AG09309 (cell line): ENCODE results near the gene PECR.

Experiments used
- DNase-seq: peaks from one replicate; pipeline ENCODE4 v3.0.0-alpha.2; 2010; ENCODE audit warnings: low read depth
- H3K4me3 ChIP-seq: 2 replicates; pipeline ENCODE4 v1.5.1; 2011; ENCODE audit warnings: mild to moderate bottlenecking, low read depth, low read length, moderate library complexity; ENCODE audit not compliant: control insufficient read depth
- TF ChIP-seq, protein P1 (sequence below): IDR thresholded peaks from 2 replicates; pipeline ENCODE4 v1.5.1; 2011; ENCODE audit warnings: mild to moderate bottlenecking, low read depth, low read length, inconsistent platforms; ENCODE audit not compliant: insufficient read depth, control insufficient read depth; ENCODE audit errors: missing control alignments

Gene PECR

DNA sequence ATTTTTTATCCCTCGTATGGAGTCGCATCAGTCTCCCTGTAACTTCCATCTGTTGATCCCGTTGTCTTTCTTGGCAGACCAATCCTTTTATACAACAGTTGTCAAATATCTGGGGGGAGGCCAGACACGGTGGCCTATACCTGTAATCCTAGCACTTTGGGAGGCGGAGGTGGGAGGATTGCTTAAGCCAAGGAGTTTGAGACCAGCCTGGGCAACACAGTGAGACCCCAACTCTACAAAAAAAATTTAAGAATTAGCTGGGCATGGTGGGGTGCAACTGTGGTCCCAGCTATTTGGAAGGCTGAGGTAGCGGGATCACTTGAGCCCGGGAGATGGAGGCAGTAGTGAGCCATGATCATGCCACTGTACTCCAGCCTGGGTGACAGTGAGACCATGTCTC is 29.5 kb upstream of the PECR start:
- DNase-seq, result no peak
- H3K4me3 ChIP-seq, result no peak overlapping the region
- TF ChIP-seq, protein P1, sequence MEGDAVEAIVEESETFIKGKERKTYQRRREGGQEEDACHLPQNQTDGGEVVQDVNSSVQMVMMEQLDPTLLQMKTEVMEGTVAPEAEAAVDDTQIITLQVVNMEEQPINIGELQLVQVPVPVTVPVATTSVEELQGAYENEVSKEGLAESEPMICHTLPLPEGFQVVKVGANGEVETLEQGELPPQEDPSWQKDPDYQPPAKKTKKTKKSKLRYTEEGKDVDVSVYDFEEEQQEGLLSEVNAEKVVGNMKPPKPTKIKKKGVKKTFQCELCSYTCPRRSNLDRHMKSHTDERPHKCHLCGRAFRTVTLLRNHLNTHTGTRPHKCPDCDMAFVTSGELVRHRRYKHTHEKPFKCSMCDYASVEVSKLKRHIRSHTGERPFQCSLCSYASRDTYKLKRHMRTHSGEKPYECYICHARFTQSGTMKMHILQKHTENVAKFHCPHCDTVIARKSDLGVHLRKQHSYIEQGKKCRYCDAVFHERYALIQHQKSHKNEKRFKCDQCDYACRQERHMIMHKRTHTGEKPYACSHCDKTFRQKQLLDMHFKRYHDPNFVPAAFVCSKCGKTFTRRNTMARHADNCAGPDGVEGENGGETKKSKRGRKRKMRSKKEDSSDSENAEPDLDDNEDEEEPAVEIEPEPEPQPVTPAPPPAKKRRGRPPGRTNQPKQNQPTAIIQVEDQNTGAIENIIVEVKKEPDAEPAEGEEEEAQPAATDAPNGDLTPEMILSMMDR, result no peak

DNA sequence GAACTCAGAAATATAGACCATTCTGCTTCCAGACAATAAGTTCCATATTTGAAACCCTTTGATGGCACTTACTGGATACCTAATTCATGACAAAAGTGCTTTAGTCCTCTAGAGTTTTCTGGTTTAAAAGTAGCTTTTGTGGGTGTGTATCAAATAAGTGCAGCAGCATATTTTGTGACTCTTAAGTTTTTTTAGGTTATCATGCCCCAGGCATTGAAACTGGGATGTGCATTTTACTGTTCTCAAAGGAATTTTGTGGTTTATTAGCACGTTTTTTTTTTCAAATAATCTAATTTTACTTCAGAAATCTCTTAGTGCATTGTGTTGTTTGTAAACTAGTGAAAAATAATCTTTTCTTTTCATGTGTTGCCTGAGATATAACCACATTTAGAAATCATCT is 29.0 kb upstream of the PECR start:
- TF ChIP-seq, protein P1, result no peak
- DNase-seq, result no peak

DNA sequence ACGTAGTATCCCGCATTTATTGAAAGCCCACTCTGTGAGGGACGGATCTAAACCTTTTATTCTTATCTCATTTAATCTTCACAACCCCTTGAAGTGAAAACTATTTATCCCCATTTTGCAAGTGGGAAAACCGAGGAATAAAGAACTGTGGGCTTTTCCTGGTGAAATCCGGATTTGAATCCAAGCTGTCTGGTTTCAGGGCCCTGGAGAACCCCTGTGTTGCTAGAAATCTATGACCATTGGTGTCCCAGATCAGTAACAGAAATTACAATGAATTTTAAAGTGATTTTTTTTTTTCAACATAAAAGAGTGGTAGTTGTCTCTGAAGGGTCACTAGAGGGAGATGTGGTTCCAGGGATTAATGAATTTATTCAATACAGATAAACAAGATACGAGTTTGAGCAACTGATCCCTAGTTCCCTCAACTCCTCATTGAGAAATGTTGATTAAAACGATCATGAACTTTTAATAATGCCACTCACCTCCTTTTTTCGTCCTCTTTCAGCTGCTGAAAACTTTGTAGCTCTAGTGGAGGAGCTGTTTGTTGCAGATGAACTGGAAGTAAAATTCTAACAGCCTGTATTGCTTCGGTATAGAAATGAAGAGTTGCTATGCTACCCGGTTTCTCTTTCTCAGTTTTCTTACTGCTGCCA is 28.5 kb upstream of the PECR start:
- TF ChIP-seq, protein P1, result peak; percentile 44
- DNase-seq, result peak; percentile 46
- peak overlapping the region; percentile 89 for H3K4me3 ChIP-seq

More for the DNA sequence above, 29.0 kb upstream of the PECR start:
- H3K4me3 ChIP-seq, result peak overlapping the region; percentile 89

DNA sequence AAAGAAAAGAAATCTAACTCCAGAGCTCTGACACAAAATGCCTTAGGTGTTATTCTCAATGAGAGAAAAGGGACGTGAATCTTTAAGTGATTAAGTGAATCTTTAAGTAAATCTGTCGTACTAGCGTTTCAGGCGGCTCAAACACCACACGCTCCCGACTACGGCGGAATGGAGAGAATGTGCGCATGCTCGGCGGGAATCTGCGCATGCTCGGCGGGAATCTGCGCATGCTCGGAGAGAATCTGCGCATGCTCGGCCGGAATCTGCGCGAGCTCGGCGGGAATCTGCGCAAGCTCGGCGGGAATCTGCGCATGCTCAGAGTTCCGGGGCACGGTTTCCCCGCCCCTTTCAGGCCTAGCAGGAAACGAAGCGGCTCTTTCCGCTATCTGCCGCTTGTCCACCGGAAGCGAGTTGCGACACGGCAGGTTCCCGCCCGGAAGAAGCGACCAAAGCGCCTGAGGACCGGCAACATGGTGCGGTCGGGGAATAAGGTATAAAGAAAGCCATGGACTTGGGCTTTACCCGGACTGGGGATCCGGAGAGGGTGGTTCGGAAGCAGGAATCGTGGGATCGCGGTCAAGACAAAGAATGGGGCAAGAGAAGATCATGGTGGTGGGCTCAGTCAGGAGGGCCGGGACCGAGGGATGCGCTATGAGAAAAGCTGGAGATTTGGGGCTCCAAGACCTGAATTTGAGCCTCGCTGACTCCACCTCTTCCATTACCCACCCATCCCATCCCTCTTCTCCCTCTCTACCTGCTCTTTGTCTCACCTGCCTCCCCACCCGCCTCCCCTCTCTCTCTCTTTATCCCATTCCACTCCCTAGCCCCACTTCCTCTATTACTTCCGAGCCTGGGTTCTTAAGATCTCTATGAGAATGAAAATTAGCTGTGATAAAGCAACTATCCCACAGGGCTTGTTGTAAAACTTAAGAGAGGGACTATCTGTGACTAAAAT is 27.6 kb upstream of the PECR start, which contains the start of gene XRCC5:
XRCC5 (plus strand) TSS at position 382 of the 955 bp plus-strand sequence; CDS start at position 471, 89 bp downstream.
- peak; percentile 83 for DNase-seq
- TF ChIP-seq, protein P1, result no peak
- H3K4me3 ChIP-seq, result peak within 1 kb of the TSS; percentile 89

DNA sequence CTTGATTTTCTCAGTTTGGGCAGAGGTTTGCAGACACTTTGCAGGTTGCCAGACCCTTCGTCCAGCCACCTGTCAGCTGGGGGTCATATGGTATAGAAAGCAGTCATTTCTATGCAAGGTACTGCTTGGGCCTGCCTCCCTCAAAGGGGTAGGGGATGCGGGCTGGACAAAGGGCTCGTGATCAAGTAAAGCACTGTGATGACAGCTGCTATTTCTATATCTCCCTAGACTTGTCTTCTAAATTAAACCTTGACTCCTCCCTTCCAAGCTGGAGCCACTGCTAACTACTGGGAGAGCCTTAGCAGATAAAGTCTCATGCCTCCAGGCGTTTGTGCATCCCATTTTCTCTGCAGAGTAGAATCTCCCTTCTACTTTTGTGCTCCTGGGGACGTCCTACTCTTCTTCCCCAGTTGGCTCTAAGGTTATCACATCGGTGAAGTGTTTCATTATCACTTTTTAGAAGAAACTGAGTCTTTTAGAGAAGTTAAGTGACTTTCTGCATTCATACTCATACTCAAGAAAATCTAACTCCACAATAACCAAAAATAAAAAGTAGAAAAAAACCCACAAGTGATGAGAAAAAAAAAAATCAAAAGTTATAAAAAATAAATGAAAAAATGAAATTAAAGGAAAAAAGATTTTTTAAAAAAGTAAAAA is 26.8 kb upstream of the PECR start:
- H3K4me3 ChIP-seq, result peak overlapping the region; percentile 19; the same call in 1 of the 2 replicates
- TF ChIP-seq, protein P1, result no peak
- no peak for DNase-seq

DNA sequence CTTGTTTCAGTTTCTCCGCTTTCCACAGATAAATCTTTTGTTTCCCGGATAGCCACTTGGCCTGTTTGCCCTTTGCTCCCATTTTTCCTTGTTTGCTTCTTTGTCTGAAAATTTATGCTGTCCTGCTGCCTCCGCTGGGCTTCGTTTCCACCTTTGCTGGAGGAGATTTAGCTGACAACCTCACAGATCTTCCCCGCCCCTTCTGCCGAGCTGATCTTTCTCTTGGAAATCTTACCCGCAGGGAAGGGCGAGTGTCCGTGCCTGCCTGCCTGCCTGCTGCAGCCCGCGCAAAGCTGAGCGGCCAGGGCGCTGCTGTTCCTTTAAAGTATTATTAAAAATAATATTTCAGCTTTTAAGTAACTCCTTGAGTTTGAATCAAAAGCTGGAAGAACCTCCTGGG is 26.2 kb upstream of the PECR start:
- DNase-seq, result no peak
- TF ChIP-seq, protein P1, result no peak
- H3K4me3 ChIP-seq, result no peak overlapping the region
